Measurements from ENCODE around the gene TGFB2.

TGFB2 gene

GRCh38 chr1:218466341-218467010, 121.3 kb downstream of the TGFB2 start:
- ATAC-seq (ENCODE audit: low read depth) (no peak), DNase-seq (ENCODE audit: low spot score) (no peak)
- H3K27ac ChIP-seq (ENCODE audit: poor library complexity, severe bottlenecking), result no peak overlapping the region

GRCh38 chr1:218467101-218468072, 122.3 kb downstream of the TGFB2 start:
- H3K27me3 ChIP-seq (ENCODE audit: insufficient read depth, poor library complexity, severe bottlenecking), result no peaks in the 10 kb centered on the region
- no peaks in the 10 kb centered on the region for H3K9me3 ChIP-seq (ENCODE audit: severe bottlenecking)
- no peak overlapping the region for H3K4me3 ChIP-seq (ENCODE audit: severe bottlenecking)
- no peaks in the 10 kb centered on the region for H3K36me3 ChIP-seq (ENCODE audit: low read depth)
- DNase-seq (ENCODE audit: low spot score) (no peak), ATAC-seq (ENCODE audit: low read depth) (no peak)
- TF ChIP-seq CTCF (IDR thresholded peaks at IDR 0.05; ENCODE audit: poor library complexity, severe bottlenecking), result no peak
- H3K27ac ChIP-seq (ENCODE audit: poor library complexity, severe bottlenecking), result no peak overlapping the region
- H3K4me1 ChIP-seq (ENCODE audit: insufficient read depth, poor library complexity, severe bottlenecking), result peaks cover 13% of the 10 kb centered on the region

More at GRCh38 chr1:218466341-218467010, 121.3 kb downstream of the TGFB2 start:
- Histone ChIP-seq H3K9me3 (ENCODE audit: severe bottlenecking) (no peaks in the 10 kb centered on the region), H3K4me1 (ENCODE audit: insufficient read depth, poor library complexity, severe bottlenecking) (peaks cover 13% of the 10 kb centered on the region), H3K27me3 (ENCODE audit: insufficient read depth, poor library complexity, severe bottlenecking) (no peaks in the 10 kb centered on the region), H3K36me3 (ENCODE audit: low read depth) (no peaks in the 10 kb centered on the region), H3K4me3 (ENCODE audit: severe bottlenecking) (no peak overlapping the region)
- no peak for TF ChIP-seq CTCF (IDR thresholded peaks at IDR 0.05; ENCODE audit: poor library complexity, severe bottlenecking)

- Histone ChIP-seq H3K4me3 (ENCODE audit: severe bottlenecking) (no peak overlapping the region), H3K27me3 (ENCODE audit: insufficient read depth, poor library complexity, severe bottlenecking) (no peaks in the 10 kb centered on the region), H3K27ac (ENCODE audit: poor library complexity, severe bottlenecking) (no peak overlapping the region), H3K4me1 (ENCODE audit: insufficient read depth, poor library complexity, severe bottlenecking) (peaks cover 2% of the 10 kb centered on the region), H3K9me3 (ENCODE audit: severe bottlenecking) (no peaks in the 10 kb centered on the region), H3K36me3 (ENCODE audit: low read depth) (no peaks in the 10 kb centered on the region)
- no peak for TF ChIP-seq CTCF (IDR thresholded peaks at IDR 0.05; ENCODE audit: poor library complexity, severe bottlenecking)
- ATAC-seq (ENCODE audit: low read depth) (no peak), DNase-seq (ENCODE audit: low spot score) (no peak)
Observed at GRCh38 chr1:218468711-218469110, 123.6 kb downstream of the TGFB2 start.

- H3K4me1 ChIP-seq (ENCODE audit: insufficient read depth, poor library complexity, severe bottlenecking), result peaks cover 16% of the 10 kb centered on the region
- no peak overlapping the region for H3K4me3 ChIP-seq (ENCODE audit: severe bottlenecking)
- H3K9me3 ChIP-seq (ENCODE audit: severe bottlenecking), result no peaks in the 10 kb centered on the region
- H3K27ac ChIP-seq (ENCODE audit: poor library complexity, severe bottlenecking), result no peak overlapping the region
- no peaks in the 10 kb centered on the region for H3K36me3 ChIP-seq (ENCODE audit: low read depth)
- H3K27me3 ChIP-seq (ENCODE audit: insufficient read depth, poor library complexity, severe bottlenecking), result no peaks in the 10 kb centered on the region
- no peak for DNase-seq (ENCODE audit: low spot score)
- no peak for TF ChIP-seq CTCF (IDR thresholded peaks at IDR 0.05; ENCODE audit: poor library complexity, severe bottlenecking)
- ATAC-seq (ENCODE audit: low read depth), result no peak
Observed at GRCh38 chr1:218472885-218473284, 127.7 kb downstream of the TGFB2 start.
